Activated CD8-positive, alpha-beta T cell treated with anti-CD3 and anti-CD28 coated beads for 36 hours (primary cell): ENCODE data around the gene ATG2B. TPM values are rescaled to one million over a fixed set of nuclear protein-coding genes. Genes with fewer than 3 reads are reported as not detected.

Experiments used
- ATAC-seq: fragments of 200-7000 bp; cut with Tn5 transposase; one replicate; pipeline ENCODE4 v1.10.0; 2021; ENCODE audit warnings: mild to moderate bottlenecking, moderate library complexity
- CTCF ChIA-PET: fragments of 350-600 bp; sonication (Branson Sonifier 250); formaldehyde crosslinking; loops from one replicate; lab custom pipeline; 2021; ENCODE audit warnings: antibody characterized with exemption; lab: Charles Lee
- POLR2A ChIA-PET: fragments of 350-600 bp; sonication (Branson Sonifier 250); formaldehyde crosslinking; loops from one replicate; lab custom pipeline; 2021; ENCODE audit warnings: antibody characterized with exemption; lab: Charles Lee
- DNase-seq: peaks from one replicate; pipeline ENCODE4 v3.0.0-alpha.2; 2020
- H3K27ac Mint-ChIP-seq: one replicate; pipeline ENCODE4 v1.8.0; 2021; ENCODE audit warnings: mild to moderate bottlenecking, mixed read lengths
- H3K27me3 Mint-ChIP-seq: one replicate; pipeline ENCODE4 v1.8.0; 2021; ENCODE audit warnings: mixed read lengths
- H3K36me3 Mint-ChIP-seq: one replicate; pipeline ENCODE4 v1.8.0; 2021; ENCODE audit warnings: low read depth, mixed read lengths
- H3K4me1 Mint-ChIP-seq: one replicate; pipeline ENCODE4 v1.8.0; 2021; ENCODE audit warnings: low read depth, mixed read lengths
- H3K4me3 Mint-ChIP-seq: one replicate; pipeline ENCODE4 v1.8.0; 2021; ENCODE audit warnings: mild to moderate bottlenecking, moderate library complexity, mixed read lengths
- H3K9me3 Mint-ChIP-seq: one replicate; pipeline ENCODE4 v1.8.0; 2021; ENCODE audit warnings: mixed read lengths
- CTCF ChIP-seq: fragments of 200-600 bp; IDR thresholded peaks from one replicate; pipeline ENCODE4 v1.8.0; 2022; ENCODE audit warnings: antibody characterized with exemption, mild to moderate bottlenecking
- intact Hi-C: fragments of 100-400 bp; cut with micrococcal nuclease; formaldehyde crosslinking; loops from one replicate; pipeline ENCODE4 v1.10.0; 2022
- total RNA-seq, 2 experiments: library from RNA; stranded (reverse); gene quantifications; one replicate each; pipeline ENCODE4 v1.2.3, GENCODE V29; 2021

The ATG2B gene
- total RNA-seq, 2 experiments from 2014 or later, result 12.9 to 13.3 TPM

GRCh38 chr14:96232506-96232905 is 130.6 kb downstream of the ATG2B start:
- intact Hi-C loops, result no loop called here
- no peak for DNase-seq
- H3K36me3 Mint-ChIP-seq, result no peaks in the 10 kb centered on the region
- no peak overlapping the region for H3K27ac Mint-ChIP-seq
- no peaks in the 10 kb centered on the region for H3K9me3 Mint-ChIP-seq
- no peak for ATAC-seq
- no peak overlapping the region for H3K4me3 Mint-ChIP-seq
- CTCF ChIA-PET, result interaction anchor here (1.3 kb wide), 1 partner anchor 132 kb away, joined by 3 read pairs; no protein-coding TSS in a partner anchor
- no peaks in the 10 kb centered on the region for H3K4me1 Mint-ChIP-seq
- peaks cover 6% of the 10 kb centered on the region for H3K27me3 Mint-ChIP-seq
- POLR2A ChIA-PET, result no interaction called here
- no peak for TF ChIP-seq CTCF

- no peak for TF ChIP-seq CTCF
- intact Hi-C loops, result no loop called here
- CTCF ChIA-PET, result interaction anchor here (0.7 to 1.3 kb wide), 3 partner anchors 28 to 131 kb away, joined by 3 to 4 read pairs (median 3); no protein-coding TSS in a partner anchor
These were observed 131.5 kb downstream of the ATG2B start for GRCh38 chr14:96231526-96232130.

GRCh38 chr14:96231056-96231455 is 132.1 kb downstream of the ATG2B start:
- Mint-ChIP-seq H3K9me3 (no peaks in the 10 kb centered on the region), H3K36me3 (no peaks in the 10 kb centered on the region), H3K27me3 (peaks cover 8% of the 10 kb centered on the region), H3K4me1 (no peaks in the 10 kb centered on the region), H3K4me3 (no peak overlapping the region), H3K27ac (no peak overlapping the region)
- TF ChIP-seq CTCF, result no peak
- DNase-seq (no peak), ATAC-seq (no peak)
- intact Hi-C loops, result no loop called here
- CTCF ChIA-PET, result interaction anchor here (1.1 kb wide), 1 partner anchor 29 kb away, joined by 3 read pairs; no protein-coding TSS in a partner anchor
- POLR2A ChIA-PET, result no interaction called here

More at GRCh38 chr14:96231526-96232130, 131.5 kb downstream of the ATG2B start:
- H3K27ac Mint-ChIP-seq, result no peak overlapping the region
- H3K4me3 Mint-ChIP-seq, result no peak overlapping the region
- no peaks in the 10 kb centered on the region for H3K9me3 Mint-ChIP-seq
- no peaks in the 10 kb centered on the region for H3K36me3 Mint-ChIP-seq
- ATAC-seq (no peak), DNase-seq (no peak)
- POLR2A ChIA-PET, result interaction anchor here (0.6 kb wide), 1 partner anchor 232 kb away, joined by 3 read pairs; no protein-coding TSS in a partner anchor
- peaks cover 8% of the 10 kb centered on the region for H3K27me3 Mint-ChIP-seq
- no peaks in the 10 kb centered on the region for H3K4me1 Mint-ChIP-seq

- Mint-ChIP-seq H3K36me3 (no peaks in the 10 kb centered on the region), H3K4me3 (no peak overlapping the region), H3K27ac (no peak overlapping the region), H3K4me1 (no peaks in the 10 kb centered on the region), H3K27me3 (peaks cover 8% of the 10 kb centered on the region), H3K9me3 (no peaks in the 10 kb centered on the region)
- no peak for ATAC-seq
- TF ChIP-seq CTCF, result no peak
- CTCF ChIA-PET, result no interaction called here
- intact Hi-C loops, result no loop called here
- no peak for DNase-seq
- POLR2A ChIA-PET, result no interaction called here
These were observed 133.8 kb downstream of the ATG2B start for GRCh38 chr14:96229315-96229714.

Other genes starting within 250 kb of the ATG2B start
- gene BDKRB2, start 158.5 kb downstream of the ATG2B start, total RNA-seq, result not detected
- gene BDKRB1, start 107.1 kb downstream of the ATG2B start, total RNA-seq, result not detected
- gene GSKIP, start 185 bp upstream of the ATG2B start, total RNA-seq, result 10 to 100 TPM; 21.8 to 21.9 TPM
- gene AK7, start 28.8 kb upstream of the ATG2B start, total RNA-seq, result 1 to 10 TPM; 1.2 to 1.7 TPM
- 100 to 1,000 TPM; 176 to 178 TPM for gene PAPOLA, start 139.0 kb upstream of the ATG2B start, total RNA-seq